Dermis lymphatic vessel endothelial cell (primary cell): ENCODE data around the gene VPS33A. TPM values are rescaled to one million over a fixed set of nuclear protein-coding genes. Genes with fewer than 3 reads are reported as not detected.

Source experiments
- total RNA-seq: library from RNA; depleted of rRNA; stranded (reverse); fragments of >200 nt; gene quantifications from 2 replicates; pipeline ENCODE4 v1.2.1, GENCODE V29; 2014

Gene VPS33A
- total RNA-seq = 16.9 and 19.1 TPM in 2 replicates

DNA sequence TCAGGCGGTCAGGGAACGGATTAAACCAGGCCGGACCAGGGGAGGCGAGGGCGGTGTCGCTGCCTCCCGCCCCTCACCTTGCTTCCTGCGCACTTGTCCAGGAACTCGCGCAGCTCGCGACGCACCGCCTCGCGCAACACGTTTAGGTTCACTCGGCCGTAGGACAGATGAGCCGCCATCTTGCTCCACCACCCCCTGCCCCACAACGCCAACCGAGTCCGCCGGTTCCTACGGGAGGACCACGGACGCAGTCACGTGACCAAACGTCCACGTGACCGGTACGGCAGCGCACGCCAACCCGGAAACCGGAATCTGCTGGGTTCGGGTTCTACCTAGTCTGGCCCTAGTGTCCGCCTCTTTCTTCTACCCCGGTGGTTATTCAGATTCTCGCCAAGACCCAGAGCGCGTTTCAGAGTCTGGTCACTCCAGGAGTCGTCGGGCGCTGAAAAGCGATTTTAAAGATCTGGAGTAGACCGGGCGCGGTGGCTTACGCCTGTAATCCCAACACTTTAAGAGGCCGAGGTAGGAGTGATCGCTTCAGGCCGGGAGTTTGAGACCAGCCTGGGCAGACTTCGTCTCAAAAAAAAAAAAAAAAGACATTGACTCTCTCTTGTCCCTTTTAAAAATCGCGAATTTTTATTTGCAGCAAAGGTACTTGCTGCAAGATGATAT, at the start of gene VPS33A:
Gene VPS33A (minus strand): TSS at position 265 of the 672 bp plus-strand sequence. CDS start 86 bp downstream, at position 179.

GRCh38 chr12:122225683-122226365, 40.5 kb downstream of the VPS33A start, which contains the start of gene DIABLO:
Gene DIABLO (minus strand): TSS chr12:122226052. CDS start chr12:122226014, 38 bp downstream.

GRCh38 chr12:122203301-122204166, 62.8 kb downstream of the VPS33A start, which contains the start of gene B3GNT4:
Gene B3GNT4 (plus strand): TSS chr12:122203709. CDS start chr12:122204619, 910 bp downstream.

DNA sequence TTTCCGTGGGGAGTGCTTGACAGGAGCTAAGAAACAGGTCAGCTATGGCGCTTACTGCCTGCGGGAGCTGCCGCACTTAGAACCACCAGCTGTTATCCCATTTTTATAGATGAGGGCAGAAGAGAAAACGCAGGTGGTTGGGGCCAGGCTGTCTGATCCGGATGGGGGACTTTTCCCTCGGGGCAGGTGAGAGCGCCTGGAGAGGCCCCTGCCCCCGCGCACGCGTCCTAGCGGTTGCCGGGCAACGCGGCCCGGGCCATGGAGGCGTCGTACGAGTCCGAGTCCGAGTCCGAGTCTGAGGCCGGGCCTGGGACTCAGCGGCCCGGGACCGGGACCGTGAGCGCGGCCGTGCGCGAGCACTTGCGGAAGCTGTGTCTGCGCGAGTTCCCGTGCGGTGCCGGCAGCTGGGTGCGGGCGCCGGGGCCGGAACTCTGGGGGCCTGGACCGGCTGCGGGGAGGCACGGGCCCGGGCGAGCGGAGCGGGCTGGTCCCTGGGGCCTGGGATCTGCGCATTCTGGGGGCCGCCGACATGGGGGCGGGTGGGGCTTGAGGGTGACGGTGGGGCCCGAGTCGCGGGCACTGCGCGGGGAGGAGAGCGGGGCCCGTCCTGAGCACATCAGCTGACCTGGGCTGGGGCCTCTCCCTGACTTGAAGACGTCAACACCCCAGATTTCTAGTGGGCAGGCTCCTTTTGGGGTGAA, 83.3 kb downstream of the VPS33A start, which contains the start of gene LRRC43:
Gene LRRC43 (plus strand): TSS at position 237 of the 701 bp plus-strand sequence. CDS start 22 bp downstream, at position 259.

Other genes with a start within 250 kb of the VPS33A start
- 6.6 and 8.4 TPM in 2 replicates for gene BCL7A, start 244.6 kb downstream of the VPS33A start, total RNA-seq
- gene MLXIP, start 187.7 kb downstream of the VPS33A start, total RNA-seq = 19.1 and 31.8 TPM in 2 replicates
- not detected in 2 replicates for gene IL31, start 92.3 kb downstream of the VPS33A start, total RNA-seq
- 0.26 and 0.98 TPM in 2 replicates for gene LRRC43, start 83.4 kb downstream of the VPS33A start, total RNA-seq
- gene B3GNT4, start 62.8 kb downstream of the VPS33A start, total RNA-seq = under 0.01 and 0.17 TPM in 2 replicates
- 50.8 and 61.5 TPM in 2 replicates for gene DIABLO, start 40.4 kb downstream of the VPS33A start, total RNA-seq
- 23.6 and 28.7 TPM in 2 replicates for gene CLIP1, start 156.2 kb upstream of the VPS33A start, total RNA-seq
- gene ZCCHC8, start 234.4 kb upstream of the VPS33A start, total RNA-seq = 12.6 and 15.0 TPM in 2 replicates